HFFc6 (cell line): Measurements from ENCODE around the gene STIM1. TPM values are rescaled to one million over a fixed set of nuclear protein-coding genes. Genes with fewer than 3 reads are reported as not detected.

ENCODE experiments used
- DNase-seq: peaks from one replicate; pipeline ENCODE4 v3.0.0-alpha.2; 2018
- H3K27ac Mint-ChIP-seq: 2 replicates; pipeline ENCODE4 v1.8.0; 2020; ENCODE audit warnings: mild to moderate bottlenecking, mixed read lengths
- H3K27me3 Mint-ChIP-seq: 2 replicates; pipeline ENCODE4 v1.8.0; 2021; ENCODE audit warnings: mild to moderate bottlenecking, moderate library complexity, mixed read lengths; ENCODE audit not compliant: insufficient read depth
- H3K36me3 Mint-ChIP-seq: 2 replicates; pipeline ENCODE4 v1.8.0; 2021; ENCODE audit warnings: low read depth, mixed read lengths
- H3K4me1 Mint-ChIP-seq: 2 replicates; pipeline ENCODE4 v1.8.0; 2020; ENCODE audit warnings: low read depth, mixed read lengths
- H3K4me3 Mint-ChIP-seq: 2 replicates; pipeline ENCODE4 v1.8.0; 2020; ENCODE audit warnings: mild to moderate bottlenecking, moderate library complexity, mixed read lengths
- H3K9me3 Mint-ChIP-seq: 2 replicates; pipeline ENCODE4 v1.8.0; 2020; ENCODE audit warnings: mild to moderate bottlenecking, mixed read lengths
- total RNA-seq, 6 experiments: library from RNA; stranded (reverse); fragmentation: NEBNext Ultra II Directional; extraction: Animal tissue kit (Norgen Biotek cat#: 25700); gene quantifications; 2 replicates in 1 of 6; 3 replicates in 5 of 6; pipeline ENCODE4 v1.2.3, GENCODE V29; 2021
- TF ChIP-seq, protein P1 (sequence below): fragments of 200-600 bp; sonication (generic); IDR thresholded peaks from 2 replicates; pipeline ENCODE4 v1.5.0; 2021; ENCODE audit warnings: antibody characterized with exemption, mild to moderate bottlenecking

Gene STIM1
- total RNA-seq, 6 experiments from 2014 or later: 27.6 to 33.1 (median 30.7) TPM

DNA sequence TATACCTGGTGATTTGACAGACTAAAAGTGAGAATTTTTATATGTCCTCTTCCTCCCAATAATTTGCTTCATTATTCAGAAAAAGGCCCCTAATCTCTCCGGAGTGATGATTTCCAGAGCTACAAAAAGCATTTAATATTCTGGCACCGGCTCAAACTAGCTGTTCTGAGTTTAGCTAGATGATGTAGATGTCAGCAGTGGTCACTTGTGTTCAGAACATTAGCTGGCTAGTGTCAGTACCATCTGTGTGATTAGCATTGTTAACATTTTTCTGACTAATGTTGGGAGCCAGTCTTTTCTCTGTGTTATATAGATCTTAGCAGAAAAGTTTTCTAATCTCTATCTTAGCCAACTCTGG is 170.5 kb downstream of the STIM1 start:
- Mint-ChIP-seq H3K4me3 (0 out of 2 replicates have a peak overlapping the region, but pooled peaks have one; percentile 9), H3K4me1 (peaks cover 26% of the 10 kb centered on the region), H3K36me3 (peaks cover 13% of the 10 kb centered on the region; the same call in 1 of the 2 replicates), H3K9me3 (no peaks in the 10 kb centered on the region), H3K27ac (peak overlapping the region; percentile 42; the same call in 1 of the 2 replicates), H3K27me3 (no peaks in the 10 kb centered on the region; the same call in 1 of the 2 replicates)
- TF ChIP-seq, protein P1, sequence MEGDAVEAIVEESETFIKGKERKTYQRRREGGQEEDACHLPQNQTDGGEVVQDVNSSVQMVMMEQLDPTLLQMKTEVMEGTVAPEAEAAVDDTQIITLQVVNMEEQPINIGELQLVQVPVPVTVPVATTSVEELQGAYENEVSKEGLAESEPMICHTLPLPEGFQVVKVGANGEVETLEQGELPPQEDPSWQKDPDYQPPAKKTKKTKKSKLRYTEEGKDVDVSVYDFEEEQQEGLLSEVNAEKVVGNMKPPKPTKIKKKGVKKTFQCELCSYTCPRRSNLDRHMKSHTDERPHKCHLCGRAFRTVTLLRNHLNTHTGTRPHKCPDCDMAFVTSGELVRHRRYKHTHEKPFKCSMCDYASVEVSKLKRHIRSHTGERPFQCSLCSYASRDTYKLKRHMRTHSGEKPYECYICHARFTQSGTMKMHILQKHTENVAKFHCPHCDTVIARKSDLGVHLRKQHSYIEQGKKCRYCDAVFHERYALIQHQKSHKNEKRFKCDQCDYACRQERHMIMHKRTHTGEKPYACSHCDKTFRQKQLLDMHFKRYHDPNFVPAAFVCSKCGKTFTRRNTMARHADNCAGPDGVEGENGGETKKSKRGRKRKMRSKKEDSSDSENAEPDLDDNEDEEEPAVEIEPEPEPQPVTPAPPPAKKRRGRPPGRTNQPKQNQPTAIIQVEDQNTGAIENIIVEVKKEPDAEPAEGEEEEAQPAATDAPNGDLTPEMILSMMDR: no peak
- DNase-seq: peak; percentile 13

DNA sequence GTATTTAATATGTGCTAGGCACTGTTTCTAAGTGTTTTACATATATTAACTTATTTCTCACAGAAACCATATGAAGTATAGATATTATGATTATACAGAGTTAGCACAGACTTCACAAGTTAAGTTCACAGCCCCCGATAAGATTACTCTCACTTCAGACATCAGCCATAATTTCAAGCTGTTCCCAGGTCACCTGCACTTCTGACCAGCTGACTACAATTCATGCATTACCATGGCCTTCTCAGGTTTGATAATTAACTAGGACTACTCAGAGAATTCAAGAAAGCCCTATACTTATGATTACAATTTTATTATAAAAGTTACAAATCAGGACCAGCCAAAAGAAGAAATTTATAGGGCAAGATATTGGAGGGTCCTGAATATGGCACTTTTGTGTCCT is 170.9 kb downstream of the STIM1 start:
- TF ChIP-seq, protein P1: no peak
- H3K9me3 Mint-ChIP-seq: no peaks in the 10 kb centered on the region
- no peak overlapping the region; the same call in 1 of the 2 replicates for H3K27ac Mint-ChIP-seq
- H3K36me3 Mint-ChIP-seq: peaks cover 13% of the 10 kb centered on the region; the same call in 1 of the 2 replicates
- no peaks in the 10 kb centered on the region; the same call in 1 of the 2 replicates for H3K27me3 Mint-ChIP-seq
- no peak overlapping the region for H3K4me3 Mint-ChIP-seq
- H3K4me1 Mint-ChIP-seq: peaks cover 25% of the 10 kb centered on the region
- DNase-seq: no peak

DNA sequence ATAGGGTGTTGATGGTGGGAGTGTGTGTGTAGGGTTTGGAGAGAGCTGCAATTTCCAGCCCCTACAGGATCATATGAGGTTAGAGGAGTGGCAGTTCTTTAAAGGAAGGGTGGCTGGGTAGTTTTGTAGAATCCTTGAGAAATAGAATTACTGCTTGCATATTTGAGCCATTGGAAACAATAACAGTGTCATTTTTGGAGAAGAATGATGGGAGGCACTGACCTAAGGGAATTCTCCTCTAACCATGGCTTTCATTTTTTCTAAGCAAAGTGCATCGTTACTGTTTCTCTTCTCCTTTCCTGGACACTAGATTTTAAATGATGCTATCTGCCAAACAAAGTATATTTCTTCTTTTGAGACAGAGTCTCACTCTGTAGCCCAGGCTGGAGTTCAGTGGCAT is 172.3 kb downstream of the STIM1 start:
- DNase-seq: no peak
- peaks cover 13% of the 10 kb centered on the region; the same call in 1 of the 2 replicates for H3K36me3 Mint-ChIP-seq
- no peak overlapping the region for H3K27ac Mint-ChIP-seq
- peaks cover 25% of the 10 kb centered on the region for H3K4me1 Mint-ChIP-seq
- H3K9me3 Mint-ChIP-seq: no peaks in the 10 kb centered on the region
- TF ChIP-seq, protein P1: no peak
- no peak overlapping the region for H3K4me3 Mint-ChIP-seq
- no peaks in the 10 kb centered on the region for H3K27me3 Mint-ChIP-seq

DNA sequence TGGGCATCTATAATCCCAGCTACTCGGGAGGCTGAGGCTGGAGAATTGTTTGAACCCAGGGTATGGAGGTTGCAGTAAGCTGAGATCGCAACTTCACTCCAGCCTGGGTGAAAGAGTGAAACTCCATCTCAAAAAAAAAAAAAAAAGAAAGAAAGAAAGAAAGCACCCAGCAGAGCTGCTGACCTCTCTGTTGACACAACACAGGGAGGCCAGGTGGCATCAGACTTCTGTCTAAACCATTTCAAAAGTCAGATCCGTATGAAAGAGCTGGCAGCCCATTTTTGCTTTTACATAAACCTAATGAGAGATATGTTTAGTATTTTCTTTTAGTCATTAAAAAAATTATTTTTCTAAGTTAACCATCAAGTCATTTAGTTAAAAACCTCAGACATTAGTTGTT is 174.7 kb downstream of the STIM1 start:
- H3K4me1 Mint-ChIP-seq: peaks cover 17% of the 10 kb centered on the region
- no peak for DNase-seq
- no peaks in the 10 kb centered on the region for H3K27me3 Mint-ChIP-seq
- peaks cover 8% of the 10 kb centered on the region; the same call in 1 of the 2 replicates for H3K9me3 Mint-ChIP-seq
- H3K36me3 Mint-ChIP-seq: peaks cover 11% of the 10 kb centered on the region; the same call in 1 of the 2 replicates
- TF ChIP-seq, protein P1: no peak
- H3K4me3 Mint-ChIP-seq: no peak overlapping the region
- H3K27ac Mint-ChIP-seq: no peak overlapping the region

DNA sequence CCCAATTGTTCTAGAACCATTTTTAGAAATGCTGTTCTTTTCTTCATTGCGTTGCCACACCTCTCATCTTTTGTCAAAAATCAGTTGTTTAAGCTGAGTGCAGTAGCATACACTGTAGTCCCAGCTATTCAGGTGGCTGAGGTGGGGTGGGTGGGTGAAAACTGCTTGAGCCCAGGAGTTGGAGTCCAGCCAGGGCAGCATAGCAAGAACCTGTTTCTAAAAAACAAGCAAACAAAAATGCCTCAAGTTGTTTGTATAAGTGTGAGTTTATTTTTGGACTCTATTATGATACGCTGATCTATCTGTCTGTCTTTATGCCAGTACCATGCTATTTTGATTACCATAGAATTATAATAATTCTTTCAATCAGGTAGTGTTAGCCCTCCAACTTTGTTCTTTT is 176.6 kb downstream of the STIM1 start:
- Mint-ChIP-seq H3K4me1 (no peaks in the 10 kb centered on the region), H3K36me3 (peaks cover 4% of the 10 kb centered on the region; the same call in 1 of the 2 replicates), H3K9me3 (peaks cover 11% of the 10 kb centered on the region; the same call in 1 of the 2 replicates), H3K27ac (no peak overlapping the region), H3K27me3 (no peaks in the 10 kb centered on the region), H3K4me3 (no peak overlapping the region)
- TF ChIP-seq, protein P1: no peak
- DNase-seq: no peak
